ENCODE measurements around the gene TLN1.

The TLN1 gene

GRCh38 chr9:35700942-35701341 is 31.1 kb downstream of the TLN1 start:
- H3K36me3 ChIP-seq (ENCODE audit: control insufficient read depth, low read length), result peaks cover 95% of the 10 kb centered on the region
- 0 out of 2 replicates have a peak, but pooled peaks cover 5% of the 10 kb centered on the region for H3F3A ChIP-seq (ENCODE audit: control insufficient read depth, insufficient read depth)
- no peak overlapping the region for H3K4me3 ChIP-seq (ENCODE audit: low read length)

GRCh38 chr9:35700031-35700430 is 32.0 kb downstream of the TLN1 start:
- Histone ChIP-seq H3F3A (ENCODE audit: control insufficient read depth, insufficient read depth) (0 out of 2 replicates have a peak, but pooled peaks cover 5% of the 10 kb centered on the region), H3K4me3 (ENCODE audit: low read length) (no peak overlapping the region), H3K4me1 (ENCODE audit: control insufficient read depth, low read length) (0 out of 2 replicates have a peak, but pooled peaks cover 3% of the 10 kb centered on the region), H3K36me3 (ENCODE audit: control insufficient read depth, low read length) (peaks cover 91% of the 10 kb centered on the region), H3K9me3 (ENCODE audit: control insufficient read depth, insufficient read depth, low read length) (no peaks in the 10 kb centered on the region), H3K27me3 (ENCODE audit: control insufficient read depth, low read length) (no peaks in the 10 kb centered on the region), H3K27ac (ENCODE audit: low read depth, low read length) (no peak overlapping the region), H3K4me2 (ENCODE audit: low read length) (no peak overlapping the region), H4K20me1 (ENCODE audit: control insufficient read depth, insufficient read depth, low read depth, low read length) (no peaks in the 10 kb centered on the region), H3K9me2 (replicated peaks; ENCODE audit: control insufficient read depth, low read length) (no peaks in the 10 kb centered on the region), H3K79me2 (ENCODE audit: control insufficient read depth, low read length) (no peaks in the 10 kb centered on the region)
- TF ChIP-seq CTCF (IDR thresholded peaks at IDR 0.05; ENCODE audit: low read depth, low read length, poor library complexity, severe bottlenecking) (no peak), EZH2phosphoT487 (IDR thresholded peaks at IDR 0.05; ENCODE audit: borderline replicate concordance, low read length) (no peak)

More at GRCh38 chr9:35700942-35701341, 31.1 kb downstream of the TLN1 start:
- no peaks in the 10 kb centered on the region for H3K79me2 ChIP-seq (ENCODE audit: control insufficient read depth, low read length)
- no peak overlapping the region for H3K4me2 ChIP-seq (ENCODE audit: low read length)
- 0 out of 2 replicates have a peak, but pooled peaks cover 3% of the 10 kb centered on the region for H3K4me1 ChIP-seq (ENCODE audit: control insufficient read depth, low read length)
- H3K27me3 ChIP-seq (ENCODE audit: control insufficient read depth, low read length), result no peaks in the 10 kb centered on the region
- H3K9me3 ChIP-seq (ENCODE audit: control insufficient read depth, insufficient read depth, low read length), result no peaks in the 10 kb centered on the region
- TF ChIP-seq EZH2phosphoT487 (IDR thresholded peaks at IDR 0.05; ENCODE audit: borderline replicate concordance, low read length) (no peak), CTCF (IDR thresholded peaks at IDR 0.05; ENCODE audit: low read depth, low read length, poor library complexity, severe bottlenecking) (no peak)
- H3K27ac ChIP-seq (ENCODE audit: low read depth, low read length), result no peak overlapping the region
- no peaks in the 10 kb centered on the region for H3K9me2 ChIP-seq (replicated peaks; ENCODE audit: control insufficient read depth, low read length)
- no peaks in the 10 kb centered on the region for H4K20me1 ChIP-seq (ENCODE audit: control insufficient read depth, insufficient read depth, low read depth, low read length)

GRCh38 chr9:35698231-35698630 is 33.8 kb downstream of the TLN1 start:
- Histone ChIP-seq H4K20me1 (ENCODE audit: control insufficient read depth, insufficient read depth, low read depth, low read length) (no peaks in the 10 kb centered on the region), H3K9me3 (ENCODE audit: control insufficient read depth, insufficient read depth, low read length) (no peaks in the 10 kb centered on the region), H3K4me3 (ENCODE audit: low read length) (no peak overlapping the region), H3K27me3 (ENCODE audit: control insufficient read depth, low read length) (no peaks in the 10 kb centered on the region), H3K4me1 (ENCODE audit: control insufficient read depth, low read length) (0 out of 2 replicates have a peak, but pooled peaks cover 3% of the 10 kb centered on the region), H3K9me2 (replicated peaks; ENCODE audit: control insufficient read depth, low read length) (no peaks in the 10 kb centered on the region), H3K27ac (ENCODE audit: low read depth, low read length) (no peak overlapping the region), H3F3A (ENCODE audit: control insufficient read depth, insufficient read depth) (0 out of 2 replicates have a peak, but pooled peaks cover 5% of the 10 kb centered on the region), H3K79me2 (ENCODE audit: control insufficient read depth, low read length) (no peaks in the 10 kb centered on the region), H3K4me2 (ENCODE audit: low read length) (no peak overlapping the region), H3K36me3 (ENCODE audit: control insufficient read depth, low read length) (peaks cover 73% of the 10 kb centered on the region)
- TF ChIP-seq CTCF (IDR thresholded peaks at IDR 0.05; ENCODE audit: low read depth, low read length, poor library complexity, severe bottlenecking) (no peak), EZH2phosphoT487 (IDR thresholded peaks at IDR 0.05; ENCODE audit: borderline replicate concordance, low read length) (no peak)

Measured in DOHH2 (cell line).